Astrocyte (in vitro differentiated cells and primary cell): ENCODE measurements around the gene STAT3. TPM values are rescaled to one million over a fixed set of nuclear protein-coding genes. Genes with fewer than 3 reads are reported as not detected.
"Not testable (repeated sequence)": the region's sequence is repeated elsewhere in the genome, so short reads cannot be mapped to it uniquely, and the experiment has no call there.

Source experiments
- DNase-seq: peaks from one replicate; pipeline ENCODE4 v3.0.0-alpha.2; 2010; ENCODE audit warnings: low read depth
- FAIRE-seq: peaks from 2 replicates; lab custom pipeline; 2011; peaks lifted over from hg19 to GRCh38; lab: Jason Lieb, UNC
- H2AFZ ChIP-seq: 2 replicates; pipeline ENCODE4 v1.6.0; 2012; ENCODE audit warnings: low read depth, low read length, inconsistent platforms
- H3K27ac ChIP-seq: 2 replicates; pipeline ENCODE4 v1.5.1; 2011; ENCODE audit warnings: low read depth, low read length, inconsistent platforms
- H3K27me3 ChIP-seq: 2 replicates; pipeline ENCODE4 v1.6.0; 2011; ENCODE audit warnings: low read length, inconsistent platforms; ENCODE audit not compliant: insufficient read depth
- H3K36me3 ChIP-seq: 2 replicates; pipeline ENCODE4 v1.5.1; 2011; ENCODE audit warnings: low read length, inconsistent platforms; ENCODE audit not compliant: insufficient read depth
- H3K4me1 ChIP-seq: 2 replicates; pipeline ENCODE4 v1.5.1; 2011; ENCODE audit warnings: low read length, inconsistent platforms; ENCODE audit not compliant: insufficient read depth
- H3K4me2 ChIP-seq: 2 replicates; pipeline ENCODE4 v1.6.0; 2012; ENCODE audit warnings: low read length, inconsistent platforms
- H3K4me3 ChIP-seq: 2 replicates; pipeline ENCODE4 v1.5.1; 2011; ENCODE audit warnings: low read depth, mild to moderate bottlenecking, low read length, inconsistent platforms; ENCODE audit not compliant: insufficient read depth
- H3K79me2 ChIP-seq: 2 replicates; pipeline ENCODE4 v1.6.0; 2012; ENCODE audit warnings: mild to moderate bottlenecking, low read length, inconsistent platforms; ENCODE audit not compliant: insufficient read depth
- H3K9ac ChIP-seq: 2 replicates; pipeline ENCODE4 v1.6.0; 2012; ENCODE audit warnings: mild to moderate bottlenecking, low read length, inconsistent platforms
- H3K9me3 ChIP-seq: 2 replicates; pipeline ENCODE4 v1.5.1; 2012; ENCODE audit warnings: low read depth, mild to moderate bottlenecking, low read length, inconsistent platforms; ENCODE audit not compliant: insufficient read depth
- H4K20me1 ChIP-seq: 2 replicates; pipeline ENCODE4 v1.6.0; 2012; ENCODE audit warnings: low read length, inconsistent platforms; ENCODE audit not compliant: insufficient read depth
- H3K27ac Mint-ChIP-seq: one replicate; pipeline ENCODE4 v1.8.0; 2021; ENCODE audit warnings: mild to moderate bottlenecking, mixed read lengths; ENCODE audit not compliant: unreplicated experiment
- H3K27me3 Mint-ChIP-seq: one replicate; pipeline ENCODE4 v1.8.0; 2021; ENCODE audit warnings: low read depth, mixed read lengths; ENCODE audit not compliant: unreplicated experiment
- H3K36me3 Mint-ChIP-seq: one replicate; pipeline ENCODE4 v1.8.0; 2021; ENCODE audit warnings: low read depth, mixed read lengths; ENCODE audit not compliant: unreplicated experiment
- H3K4me1 Mint-ChIP-seq: one replicate; pipeline ENCODE4 v1.8.0; 2021; ENCODE audit warnings: low read depth, mixed read lengths; ENCODE audit not compliant: unreplicated experiment
- H3K4me3 Mint-ChIP-seq: one replicate; pipeline ENCODE4 v1.8.0; 2021; ENCODE audit warnings: mild to moderate bottlenecking, moderate library complexity, mixed read lengths; ENCODE audit not compliant: unreplicated experiment
- H3K9me3 Mint-ChIP-seq: one replicate; pipeline ENCODE4 v1.8.0; 2021; ENCODE audit warnings: mild to moderate bottlenecking, mixed read lengths; ENCODE audit not compliant: unreplicated experiment
- CTCF ChIP-seq: IDR thresholded peaks from 2 replicates; pipeline ENCODE4 v1.5.1; 2011; ENCODE audit warnings: low read depth, mild to moderate bottlenecking, inconsistent platforms, low read length, moderate library complexity; ENCODE audit not compliant: insufficient read depth
- EZH2 ChIP-seq: IDR thresholded peaks from 2 replicates; pipeline ENCODE4 v1.6.1; 2012; ENCODE audit warnings: mild to moderate bottlenecking, low read length, inconsistent platforms; ENCODE audit not compliant: insufficient read depth
- total RNA-seq: library from RNA; stranded (reverse); gene quantifications from 2 replicates; pipeline ENCODE4 v1.2.1, GENCODE V29; 2021

STAT3 gene
- total RNA-seq, 1 donor from 2014 or later, result 145 TPM

- Histone ChIP-seq H3K9ac (peak overlapping the region; percentile 98), H3K27me3 (no peaks in the 10 kb centered on the region), H2AFZ (no peak overlapping the region), H3K36me3 (peaks cover 3% of the 10 kb centered on the region), H3K9me3 (no peaks in the 10 kb centered on the region), H3K27ac (peak overlapping the region; percentile 91), H3K4me2 (peak overlapping the region; percentile 95), H3K79me2 (peaks cover 64% of the 10 kb centered on the region), H4K20me1 (peaks cover 54% of the 10 kb centered on the region), H3K4me1 (peaks cover 23% of the 10 kb centered on the region), H3K4me3 (peak overlapping the region; percentile 96)
- FAIRE-seq (no peak), DNase-seq (peak; percentile 72)
- peaks cover 2% of the 10 kb centered on the region for H3K9me3 Mint-ChIP-seq
- peak overlapping the region; percentile 99 for H3K4me3 Mint-ChIP-seq
- no peak for TF ChIP-seq EZH2
- no peak for TF ChIP-seq CTCF
- H3K4me1 Mint-ChIP-seq, result peaks cover 28% of the 10 kb centered on the region
- peak overlapping the region; percentile 83 for H3K27ac Mint-ChIP-seq
- H3K36me3 Mint-ChIP-seq, result peaks cover 13% of the 10 kb centered on the region
- H3K27me3 Mint-ChIP-seq, result no peaks in the 10 kb centered on the region
Observed at GRCh38 chr17:42421507-42422338, 33.5 kb upstream of the STAT3 start.

- DNase-seq (no peak), FAIRE-seq (no peak)
- Mint-ChIP-seq H3K4me3 (peak overlapping the region; percentile 99), H3K9me3 (peaks cover 2% of the 10 kb centered on the region), H3K27ac (peak overlapping the region; percentile 83), H3K4me1 (peaks cover 30% of the 10 kb centered on the region), H3K27me3 (no peaks in the 10 kb centered on the region), H3K36me3 (peaks cover 15% of the 10 kb centered on the region)
- peak overlapping the region; percentile 98 for H3K9ac ChIP-seq
- H3K4me2 ChIP-seq, result peak overlapping the region; percentile 95
- peaks cover 60% of the 10 kb centered on the region for H4K20me1 ChIP-seq
- peaks cover 3% of the 10 kb centered on the region for H3K36me3 ChIP-seq
- peaks cover 70% of the 10 kb centered on the region for H3K79me2 ChIP-seq
- TF ChIP-seq EZH2 (no peak), CTCF (no peak)
- H3K9me3 ChIP-seq, result no peaks in the 10 kb centered on the region
- H2AFZ ChIP-seq, result no peak overlapping the region
- H3K27me3 ChIP-seq, result no peaks in the 10 kb centered on the region
- H3K27ac ChIP-seq, result peak overlapping the region; percentile 91
- peak overlapping the region; percentile 96 for H3K4me3 ChIP-seq
- peaks cover 26% of the 10 kb centered on the region for H3K4me1 ChIP-seq
Observed at GRCh38 chr17:42421136-42421506, 32.9 kb upstream of the STAT3 start.

- FAIRE-seq, H3K27me3 Mint-ChIP-seq, H3K9ac ChIP-seq, H3K9me3 ChIP-seq, H3K9me3 Mint-ChIP-seq, H2AFZ ChIP-seq, H3K36me3 ChIP-seq, H3K4me3 ChIP-seq, H3K27ac Mint-ChIP-seq, H3K27me3 ChIP-seq, DNase-seq, H3K27ac ChIP-seq: not testable (repeated sequence)
- H3K4me1 Mint-ChIP-seq, result peaks cover 41% of the 10 kb centered on the region
- peak overlapping the region; percentile 13 for H3K4me2 ChIP-seq
- H4K20me1 ChIP-seq, result peaks cover 91% of the 10 kb centered on the region
- peaks cover 100% of the 10 kb centered on the region for H3K79me2 ChIP-seq
- H3K4me3 Mint-ChIP-seq, result peak overlapping the region; percentile 67
- peaks cover 15% of the 10 kb centered on the region for H3K36me3 Mint-ChIP-seq
- H3K4me1 ChIP-seq, result peaks cover 33% of the 10 kb centered on the region
Observed at GRCh38 chr17:42417981-42418380, 29.7 kb upstream of the STAT3 start.
